ENCODE measurements around the gene RER1. TPM values are rescaled to one million over a fixed set of nuclear protein-coding genes. Genes with fewer than 3 reads are reported as not detected.

The RER1 gene
- total RNA-seq, 1 experiment from 2014 or later, result 155 TPM

GRCh38 chr1:2382621-2383361 lies 8.8 kb upstream of the RER1 start:
- no peak overlapping the region for H2AFZ ChIP-seq (ENCODE audit: low read depth, low read length, poor library complexity, severe bottlenecking)
- ChIA-PET POLR2A (interaction anchor here (1.2 to 1.7 kb wide), 3 partner anchors 9 to 188 kb away, joined by 7 to 16 read pairs (median 10); partner anchors contain the start of genes FAAP20, MORN1 and RER1), RAD21 (ENCODE audit: low non-redundant PET in 1 of 2, low total read pairs in 2 of 2, uncharacterized antibody in 2 of 2, unreplicated experiment in 2 of 2) (interaction anchor here (0.7 to 2.0 kb wide), 3 partner anchors 9 to 188 kb away, joined by 3 to 33 read pairs (median 32); partner anchors contain the start of genes FAAP20 (in 2 of the 2), MORN1 (in 1 of the 2) and RER1 (in 1 of the 2)), CTCF (interaction anchor here (0.9 to 7.7 kb wide), 9 partner anchors 8 to 208 kb away, joined by 3 to 271 read pairs (median 9); partner anchors contain the start of genes FAAP20, MORN1 and RER1)
- TF ChIP-seq POLR2A (IDR thresholded peaks at IDR 0.05; ENCODE audit: borderline replicate concordance, extremely low read depth, insufficient read depth, insufficient read length) (no peak), ELF1 (IDR thresholded peaks at IDR 0.05; ENCODE audit: borderline replicate concordance, low read depth) (no peak), RAD21 (IDR thresholded peaks at IDR 0.05; ENCODE audit: low read depth) (no peak), CEBPB (IDR thresholded peaks at IDR 0.05; ENCODE audit: low read depth) (no peak), SRF (IDR thresholded peaks at IDR 0.05; ENCODE audit: low read depth) (no peak), CTCF (IDR thresholded peaks at IDR 0.05 in 2 of 3, conservative IDR thresholded peaks at IDR 0.05 in 1 of 3; ENCODE audit: borderline replicate concordance in 1 of 3, insufficient read depth in 1 of 3, low read depth in 2 of 3, low read length in 2 of 3) (peak in 2 of 3 experiments; percentile 57 to 70; a peak in 4 of 6 replicates), MAX (IDR thresholded peaks at IDR 0.05) (no peak)
- H3K27me3 ChIP-seq (ENCODE audit: insufficient read depth, low read length), result no peaks in the 10 kb centered on the region
- no peaks in the 10 kb centered on the region for H3K9me2 ChIP-seq (ENCODE audit: insufficient read depth)
- no peaks in the 10 kb centered on the region for H4K20me1 ChIP-seq (ENCODE audit: insufficient read depth)
- peak; percentile 26 for DNase-seq (ENCODE audit: low read depth, low spot score)
- no peak overlapping the region for H3K9ac ChIP-seq (ENCODE audit: low read length)
- H3K9me3 ChIP-seq (ENCODE audit: control insufficient read depth in 1 of 2, insufficient read depth in 1 of 2, low read depth in 1 of 2, low read length in 2 of 2), result no peaks in the 10 kb centered on the region
- no TSS peak for BruUV-seq (replicated peaks)
- no peaks in the 10 kb centered on the region for H3K79me2 ChIP-seq (ENCODE audit: insufficient read depth, low read length)
- H3K27ac ChIP-seq (ENCODE audit: low read depth, low read length), result no peak overlapping the region
- no peak overlapping the region for H3K4me2 ChIP-seq (ENCODE audit: low read length)
- ATAC-seq, result peak; percentile 70
- peaks cover 0 to 2% of the 10 kb centered on the region in 2 experiments; a peak in 2 of 4 replicates for H3K36me3 ChIP-seq (ENCODE audit: control insufficient read depth in 1 of 2, insufficient read depth in 2 of 2, low read length in 2 of 2)
- no peak overlapping the region for H3K4me3 ChIP-seq (replicated peaks in 1 of 2; ENCODE audit: low read depth in 1 of 2, low read length in 2 of 2)
- 0 out of 4 replicates have a peak, but pooled peaks cover 0 to 6% of the 10 kb centered on the region in 2 experiments for H3K4me1 ChIP-seq (ENCODE audit: control insufficient read depth in 1 of 2, insufficient read depth in 2 of 2, low read length in 2 of 2)
- intact Hi-C loops (cut with micrococcal nuclease), result loop anchor here (1.0 kb wide), 1 partner anchor 166 kb away; no protein-coding TSS in a partner anchor
